HG03139 (cell line): ENCODE data around the gene CPNE2.
"Not testable (repeated sequence)": the region's sequence is repeated elsewhere in the genome, so short reads cannot be mapped to it uniquely, and the experiment has no call there.

Experiments used
- ATAC-seq: cut with Tn5 transposase; IDR thresholded peaks from one replicate; pipeline ENCODE4 v1.9.1; 2021; ENCODE audit not compliant: unreplicated experiment

CPNE2 gene

GRCh38 chr16:57091975-57092785, at the start of gene CPNE2:
Gene CPNE2, plus strand, starts transcription at chr16:57092583. Its CDS starts 18,160 bp downstream, at chr16:57110743.
- ATAC-seq, result no peak

- ATAC-seq, result no peak
Observed at GRCh38 chr16:57043248-57043647, 49.1 kb upstream of the CPNE2 start.

GRCh38 chr16:57044931-57045693, 47.3 kb upstream of the CPNE2 start:
- ATAC-seq, result no peak

- ATAC-seq, result no peak
Observed at GRCh38 chr16:57045694-57046381, 46.5 kb upstream of the CPNE2 start.

DNA sequence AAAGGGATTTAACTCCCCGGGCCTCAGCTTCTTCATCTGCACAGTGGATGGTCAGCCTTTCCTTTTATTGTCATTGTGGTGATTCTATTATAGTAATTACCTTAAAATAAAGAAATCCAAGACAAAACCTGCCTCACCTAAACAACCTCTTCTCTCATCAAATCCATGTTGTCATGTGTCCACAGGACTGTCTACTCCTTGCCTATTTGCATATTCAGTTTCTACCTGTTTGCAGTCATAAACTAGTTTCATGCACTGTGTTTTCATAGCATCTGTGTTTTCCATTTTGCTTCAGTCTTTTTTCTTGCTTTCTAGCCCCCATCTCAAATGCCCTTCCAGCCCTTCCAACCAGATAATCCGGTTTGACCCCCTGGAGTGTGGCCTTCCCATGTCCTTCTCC, 44.3 kb upstream of the CPNE2 start:
- no peak for ATAC-seq

DNA sequence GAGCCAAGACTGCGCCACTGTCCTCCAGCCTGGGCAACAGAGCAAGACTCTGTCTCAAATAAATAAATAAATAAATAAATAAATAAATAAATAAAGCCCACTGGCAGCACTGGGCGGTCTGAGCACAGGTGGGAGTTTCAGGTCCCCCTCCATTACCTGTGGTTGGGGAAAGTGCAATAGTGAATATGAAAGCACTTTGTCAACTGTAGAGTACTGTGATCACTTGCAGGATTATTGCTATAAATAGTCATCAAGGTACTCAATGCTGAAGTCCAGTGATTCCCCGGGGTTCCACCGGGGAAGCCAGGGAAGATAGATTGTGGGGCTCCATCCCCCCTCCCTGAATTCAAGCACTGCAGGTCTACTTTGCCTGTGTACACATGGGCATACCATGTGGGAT, 42.7 kb upstream of the CPNE2 start:
- no peak for ATAC-seq

DNA sequence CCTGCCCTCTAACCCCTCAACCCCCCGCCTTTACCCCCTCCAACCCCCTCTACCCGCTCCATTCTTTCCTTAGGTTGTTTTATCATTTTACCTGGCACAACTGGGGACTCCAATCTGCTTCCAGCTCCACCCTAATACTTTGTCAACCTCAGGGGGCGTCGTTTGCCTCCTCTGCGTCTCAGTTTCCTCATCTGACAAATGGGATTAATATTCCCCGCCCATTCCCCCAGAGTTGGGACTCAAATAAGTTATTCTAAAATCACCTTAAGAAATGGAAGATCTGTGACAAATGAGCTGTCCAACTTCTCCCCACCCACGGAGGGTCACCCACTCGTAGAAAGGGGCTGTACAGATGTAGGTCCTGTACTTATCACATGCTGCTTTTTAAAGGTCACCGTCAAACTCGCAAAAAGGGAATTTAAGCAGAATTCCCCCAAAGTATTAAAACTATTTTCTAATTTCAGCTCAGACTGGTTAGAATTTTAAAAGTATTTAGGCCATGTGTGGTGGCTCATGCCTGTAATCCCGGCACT, 40.6 kb upstream of the CPNE2 start:
- no peak for ATAC-seq

GRCh38 chr16:57053206-57053605, 39.2 kb upstream of the CPNE2 start:
- ATAC-seq, result no peak

DNA sequence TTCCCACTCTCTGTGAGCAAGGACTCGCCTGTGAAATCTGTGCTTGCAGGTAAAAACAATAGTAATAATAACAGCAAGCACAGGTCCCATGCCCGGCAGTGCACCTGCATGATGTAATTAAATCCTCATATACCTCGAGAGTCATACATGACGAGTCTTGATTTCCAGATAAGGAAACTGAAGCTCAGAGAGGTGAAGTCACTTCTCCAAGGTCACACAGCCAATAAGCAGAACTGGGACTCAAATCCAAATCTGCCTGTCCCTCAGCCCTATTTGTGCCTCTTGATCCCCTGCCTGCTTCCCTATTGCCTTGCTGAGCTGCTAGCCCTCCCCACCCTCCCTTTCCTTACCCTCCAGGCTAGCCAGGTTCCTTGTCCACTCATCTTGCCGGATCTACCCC, 38.0 kb upstream of the CPNE2 start:
- no peak for ATAC-seq

DNA sequence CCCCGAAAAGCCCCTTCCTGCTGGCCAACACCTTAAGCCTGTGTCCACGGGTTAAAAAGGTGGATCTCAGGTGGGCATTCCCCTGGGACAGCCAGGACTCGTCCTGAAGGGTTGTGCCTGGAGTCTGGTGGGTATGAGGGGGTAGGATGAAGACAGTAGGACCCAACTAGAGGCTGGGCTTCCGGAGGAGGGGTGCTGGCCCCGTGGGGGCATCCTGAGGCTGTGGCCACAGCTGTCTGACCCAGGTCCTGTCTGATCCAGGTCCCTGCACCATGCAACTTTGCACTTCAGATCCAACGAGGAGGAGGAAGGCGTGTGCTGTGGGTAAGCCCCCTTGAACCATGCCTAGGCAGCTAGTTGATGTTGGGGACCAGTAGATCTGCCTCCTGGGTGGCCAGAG, 37.6 kb upstream of the CPNE2 start:
- ATAC-seq, result no peak

GRCh38 chr16:57055671-57056070, 36.7 kb upstream of the CPNE2 start:
- ATAC-seq, result no peak

- no peak for ATAC-seq
Observed at GRCh38 chr16:57058291-57058861, 34.0 kb upstream of the CPNE2 start.

- no peak for ATAC-seq
Observed at GRCh38 chr16:57060323-57061083, 31.9 kb upstream of the CPNE2 start.

- no peak for ATAC-seq
Observed at GRCh38 chr16:57061084-57061905, 31.1 kb upstream of the CPNE2 start.

GRCh38 chr16:57062329-57062728, 30.1 kb upstream of the CPNE2 start:
- no peak for ATAC-seq

- ATAC-seq, result not testable (repeated sequence)
Observed at GRCh38 chr16:57063189-57063588, 29.2 kb upstream of the CPNE2 start.

- ATAC-seq, result no peak
Observed at GRCh38 chr16:57064995-57065394, 27.4 kb upstream of the CPNE2 start.

DNA sequence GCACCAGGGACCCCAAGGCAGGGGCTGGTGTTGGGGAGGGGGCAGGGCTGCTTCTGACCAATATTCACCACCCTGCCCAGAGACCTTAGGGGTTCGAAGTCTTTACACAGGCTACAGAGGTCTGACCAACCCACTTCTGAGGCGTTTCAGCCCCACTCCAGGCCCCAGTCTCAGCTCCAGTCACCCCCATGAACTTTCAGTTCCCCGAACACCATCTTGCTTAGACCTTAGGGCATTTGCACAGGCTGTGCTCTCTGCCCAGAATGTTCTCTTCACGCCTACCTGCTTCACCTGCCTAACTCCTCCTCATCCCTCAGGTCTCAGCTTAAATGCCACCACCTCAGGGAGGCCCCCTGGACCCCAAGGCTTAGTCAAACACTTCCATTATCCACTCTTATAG, 25.8 kb upstream of the CPNE2 start:
- no peak for ATAC-seq

GRCh38 chr16:57067347-57067746, 25.0 kb upstream of the CPNE2 start:
- ATAC-seq, result no peak

DNA sequence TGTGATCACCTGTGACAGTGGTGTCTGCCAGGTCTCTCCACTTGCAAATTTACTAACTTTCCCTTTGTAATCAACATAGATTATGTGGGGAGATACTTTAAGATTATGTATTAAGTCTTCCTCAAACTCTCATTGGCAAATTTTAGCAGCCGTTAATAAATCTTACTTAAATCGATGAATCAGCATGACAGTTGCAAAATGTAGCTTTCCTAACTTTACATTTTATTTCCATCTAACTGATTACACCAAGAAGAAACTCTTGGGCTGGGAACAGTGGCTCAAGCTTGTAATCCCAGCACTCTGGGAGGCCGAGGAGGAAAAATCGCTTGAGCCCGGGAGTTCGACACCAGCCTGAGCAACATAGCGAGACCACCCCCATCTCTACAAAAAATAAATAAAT, 23.3 kb upstream of the CPNE2 start:
- no peak for ATAC-seq
